NT2/D1 (cell line): ENCODE results near the gene HIF1AN.

ENCODE experiments used
- SUZ12 ChIP-seq: IDR thresholded peaks from 2 replicates; pipeline ENCODE4 v1.6.1; 2011; ENCODE audit not compliant: insufficient read length, insufficient read depth; ENCODE audit errors: extremely low read depth
- YY1 ChIP-seq: IDR thresholded peaks from 2 replicates; pipeline ENCODE4 v1.6.1; 2011; ENCODE audit not compliant: insufficient read length, insufficient read depth
- ZNF274 ChIP-seq: IDR thresholded peaks from 2 replicates; pipeline ENCODE4 v1.6.1; 2011; ENCODE audit warnings: mild to moderate bottlenecking, low read depth, low read length

- no peak for TF ChIP-seq ZNF274
- no peak for TF ChIP-seq YY1
- TF ChIP-seq SUZ12 = no peak
Measured at GRCh38 chr10:100528921-100529474, 6.7 kb upstream of the HIF1AN start.
